BJ (cell line): ENCODE data around the gene KDM4C. TPM values are rescaled to one million over a fixed set of nuclear protein-coding genes. Genes with fewer than 3 reads are reported as not detected.

Experiments used
- CTCF ChIA-PET: fragments of 350-600 bp; formaldehyde crosslinking; extraction: SDS; loops from one replicate; lab custom pipeline; 2021; ENCODE audit warnings: antibody characterized with exemption, inconsistent platforms; lab: Yijun Ruan, JAX
- POLR2A ChIA-PET: fragments of 300-600 bp; sonication (Branson Sonifier 250); formaldehyde crosslinking; extraction: SDS; loops from one replicate; lab custom pipeline; 2021; ENCODE audit warnings: antibody characterized with exemption; lab: Charles Lee
- DNase-seq: peaks from one replicate; pipeline ENCODE4 v3.0.0-alpha.2; 2011; ENCODE audit warnings: low read depth
- H3K27me3 ChIP-seq: 2 replicates; pipeline ENCODE4 v1.6.0; 2011; ENCODE audit warnings: low read length; ENCODE audit not compliant: control insufficient read depth, insufficient read depth
- H3K36me3 ChIP-seq: 2 replicates; pipeline ENCODE4 v1.5.1; 2011; ENCODE audit warnings: low read length; ENCODE audit not compliant: control insufficient read depth, insufficient read depth
- H3K4me3 ChIP-seq: 2 replicates; pipeline ENCODE4 v1.5.1; 2011; ENCODE audit warnings: low read depth, mild to moderate bottlenecking, control low read depth, low read length
- polyA plus RNA-seq: library from polyadenylated mRNA; depleted of rRNA; stranded (reverse); fragments of >200 nt; gene quantifications from 2 replicates; pipeline ENCODE4 v1.2.3, GENCODE V29; 2011
- TF ChIP-seq, protein P1 (sequence below): IDR thresholded peaks from 2 replicates; pipeline ENCODE4 v1.5.1; 2011; ENCODE audit warnings: low read depth, mild to moderate bottlenecking, control low read depth, inconsistent platforms, low read length, moderate library complexity; ENCODE audit not compliant: insufficient read depth

KDM4C gene
- polyA plus RNA-seq, 1 experiment, result 11.3 TPM

DNA sequence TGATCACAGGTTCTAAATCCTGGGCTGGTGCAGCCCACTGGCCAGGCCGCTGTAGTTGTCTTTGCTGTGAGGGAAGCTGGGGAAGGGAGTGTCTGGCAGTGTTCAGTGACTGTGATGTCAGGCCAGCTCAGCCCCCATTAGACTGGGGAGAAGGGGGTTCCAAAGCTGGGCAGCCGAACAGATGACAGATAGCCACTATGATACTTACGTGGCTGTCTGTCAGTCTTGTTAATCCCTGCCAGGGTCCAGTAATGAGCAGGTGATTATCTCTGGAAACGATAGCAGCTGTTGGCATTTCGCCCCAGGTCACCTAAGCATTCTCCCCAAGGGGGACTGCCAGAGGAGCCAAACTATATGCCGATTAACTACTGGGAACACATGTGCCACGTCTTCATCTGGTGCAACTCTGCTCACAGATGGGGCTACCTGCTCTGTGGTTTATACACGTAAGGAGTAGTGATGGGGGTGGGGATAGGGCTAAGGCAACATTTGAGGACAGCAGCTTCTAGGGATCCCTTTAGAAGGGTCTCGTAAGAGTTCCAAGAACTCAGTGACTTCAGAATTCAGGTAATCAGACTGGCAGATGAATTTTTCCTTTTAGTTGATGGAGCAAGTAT is 396.3 kb downstream of the KDM4C start:
- TF ChIP-seq, protein P1, sequence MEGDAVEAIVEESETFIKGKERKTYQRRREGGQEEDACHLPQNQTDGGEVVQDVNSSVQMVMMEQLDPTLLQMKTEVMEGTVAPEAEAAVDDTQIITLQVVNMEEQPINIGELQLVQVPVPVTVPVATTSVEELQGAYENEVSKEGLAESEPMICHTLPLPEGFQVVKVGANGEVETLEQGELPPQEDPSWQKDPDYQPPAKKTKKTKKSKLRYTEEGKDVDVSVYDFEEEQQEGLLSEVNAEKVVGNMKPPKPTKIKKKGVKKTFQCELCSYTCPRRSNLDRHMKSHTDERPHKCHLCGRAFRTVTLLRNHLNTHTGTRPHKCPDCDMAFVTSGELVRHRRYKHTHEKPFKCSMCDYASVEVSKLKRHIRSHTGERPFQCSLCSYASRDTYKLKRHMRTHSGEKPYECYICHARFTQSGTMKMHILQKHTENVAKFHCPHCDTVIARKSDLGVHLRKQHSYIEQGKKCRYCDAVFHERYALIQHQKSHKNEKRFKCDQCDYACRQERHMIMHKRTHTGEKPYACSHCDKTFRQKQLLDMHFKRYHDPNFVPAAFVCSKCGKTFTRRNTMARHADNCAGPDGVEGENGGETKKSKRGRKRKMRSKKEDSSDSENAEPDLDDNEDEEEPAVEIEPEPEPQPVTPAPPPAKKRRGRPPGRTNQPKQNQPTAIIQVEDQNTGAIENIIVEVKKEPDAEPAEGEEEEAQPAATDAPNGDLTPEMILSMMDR, result no peak
- Histone ChIP-seq H3K36me3 (no peaks in the 10 kb centered on the region), H3K27me3 (no peaks in the 10 kb centered on the region), H3K4me3 (no peak overlapping the region)
- ChIA-PET POLR2A (no interaction called here), CTCF (interaction anchor here (1.3 kb wide), 2 partner anchors 10 to 12 kb away, joined by 3 read pairs; no protein-coding TSS in a partner anchor)
- no peak for DNase-seq

DNA sequence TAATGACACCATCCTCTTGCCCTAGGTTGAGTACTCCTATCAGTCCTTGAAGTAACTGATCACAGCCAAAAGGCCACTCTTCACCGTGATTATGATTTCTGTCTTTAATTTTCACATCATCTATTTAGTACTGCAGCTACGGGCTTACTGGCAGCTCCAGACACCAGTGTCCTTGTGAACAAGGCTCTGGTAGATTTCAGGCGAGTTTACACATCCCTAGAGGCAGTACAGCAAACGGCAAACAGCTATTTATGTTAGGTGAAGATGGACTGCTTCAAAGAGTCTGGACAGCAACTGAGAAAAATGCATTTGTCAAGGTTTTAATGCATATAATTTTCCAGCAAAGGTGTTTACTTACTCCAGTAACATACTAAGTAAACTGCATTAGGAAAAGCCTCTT is 396.9 kb downstream of the KDM4C start:
- CTCF ChIA-PET, result interaction anchor here (1.3 kb wide), 2 partner anchors 10 to 11 kb away, joined by 3 read pairs; no protein-coding TSS in a partner anchor
- Histone ChIP-seq H3K36me3 (no peaks in the 10 kb centered on the region), H3K27me3 (no peaks in the 10 kb centered on the region), H3K4me3 (no peak overlapping the region)
- no peak for DNase-seq
- TF ChIP-seq, protein P1, result no peak
- POLR2A ChIA-PET, result no interaction called here

DNA sequence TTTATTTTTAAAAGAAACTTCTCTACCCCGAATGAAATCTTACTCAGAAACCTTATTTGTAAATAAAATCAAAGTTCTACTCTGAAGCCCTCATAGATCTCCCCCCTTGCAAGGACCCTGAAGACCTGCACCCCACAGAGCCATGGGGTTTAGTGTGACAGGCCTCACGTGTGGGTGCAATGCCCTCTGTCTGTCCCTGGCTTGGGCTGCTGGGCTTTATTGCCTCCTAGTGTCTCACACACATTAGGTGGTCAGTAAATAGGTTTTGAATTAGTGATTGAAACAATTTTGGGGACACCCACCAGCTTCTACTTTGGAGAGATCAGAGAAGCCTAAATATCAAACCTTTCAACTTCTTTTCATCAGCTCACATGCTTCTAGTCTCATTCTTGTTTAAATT is 403.7 kb downstream of the KDM4C start:
- H3K36me3 ChIP-seq, result no peaks in the 10 kb centered on the region
- ChIA-PET CTCF (interaction anchor here (1.2 kb wide), 1 partner anchor 47 kb away, joined by 4 read pairs; no protein-coding TSS in a partner anchor), POLR2A (no interaction called here)
- TF ChIP-seq, protein P1, result no peak
- H3K4me3 ChIP-seq, result no peak overlapping the region
- DNase-seq, result no peak
- H3K27me3 ChIP-seq, result no peaks in the 10 kb centered on the region

- POLR2A ChIA-PET, result no interaction called here
- TF ChIP-seq, protein P1, result no peak
- CTCF ChIA-PET, result interaction anchor here (1.4 kb wide), 1 partner anchor 9 kb away, joined by 3 read pairs; no protein-coding TSS in a partner anchor
- Histone ChIP-seq H3K36me3 (no peaks in the 10 kb centered on the region), H3K27me3 (no peaks in the 10 kb centered on the region), H3K4me3 (no peak overlapping the region)
- DNase-seq, result no peak
These were observed 406.2 kb downstream of the KDM4C start for GRCh38 chr9:7163932-7164331.

GRCh38 chr9:7164440-7165330 is 406.9 kb downstream of the KDM4C start:
- no peaks in the 10 kb centered on the region for H3K27me3 ChIP-seq
- TF ChIP-seq, protein P1, result no peak
- CTCF ChIA-PET, result interaction anchor here (1.4 kb wide), 1 partner anchor 10 kb away, joined by 3 read pairs; no protein-coding TSS in a partner anchor
- DNase-seq, result no peak
- H3K36me3 ChIP-seq, result no peaks in the 10 kb centered on the region
- POLR2A ChIA-PET, result no interaction called here
- no peak overlapping the region for H3K4me3 ChIP-seq
